Right renal cortex interstitium (tissue), 3 donors: ENCODE results near the gene LENEP. TPM values are rescaled to one million over a fixed set of nuclear protein-coding genes. Genes with fewer than 3 reads are reported as not detected.
"Not testable (repeated sequence)": the region's sequence is repeated elsewhere in the genome, so short reads cannot be mapped to it uniquely, and the experiment has no call there.

Source experiments
- DNase-seq, 3 donors: peaks; one replicate each; pipeline ENCODE4 v3.0.0-alpha.2; 2013; ENCODE audit warnings: low read depth in 3 of 3, low spot score in 2 of 3
- polyA plus RNA-seq, 3 donors: library from polyadenylated mRNA; unstranded; fragments of 120-200 nt; gene quantifications; one replicate each; pipeline ENCODE4 v1.2.1, GENCODE V29; 2013; ENCODE audit not compliant: insufficient read length in 3 of 3

Gene LENEP
- polyA plus RNA-seq, 3 donors: not detected

GRCh38 chr1:154974102-154974807 is 19.1 kb upstream of the LENEP start, which contains the start of gene CKS1B:
Gene CKS1B (plus strand): TSS chr1:154974681. CDS start chr1:154974746, 65 bp downstream.
- DNase-seq: peak; percentile 97 to 99 (median 99)

- peak; percentile 95 to 99 (median 99) for DNase-seq
These were observed 18.5 kb upstream of the LENEP start for GRCh38 chr1:154974808-154975408.

GRCh38 chr1:154975409-154976059 is 17.9 kb upstream of the LENEP start:
- no peak for DNase-seq

GRCh38 chr1:154977762-154978161 is 15.6 kb upstream of the LENEP start:
- not testable (repeated sequence) for DNase-seq

GRCh38 chr1:154978360-154978759 is 15.0 kb upstream of the LENEP start:
- no peak for DNase-seq

- no peak for DNase-seq
These were observed 11.0 kb upstream of the LENEP start for GRCh38 chr1:154982341-154982740.

GRCh38 chr1:154982897-154983648 is 10.3 kb upstream of the LENEP start, which contains the start of gene FLAD1:
Gene FLAD1 (plus strand): TSS chr1:154983344. CDS start chr1:154983695, 351 bp downstream.
- DNase-seq: peak; percentile 98 to 100 (median 99)

- DNase-seq: no peak
These were observed 9.5 kb upstream of the LENEP start for GRCh38 chr1:154983776-154984466.

- DNase-seq: not testable (repeated sequence)
These were observed 6.7 kb upstream of the LENEP start for GRCh38 chr1:154986736-154987135.

- no peak for DNase-seq
These were observed 6.1 kb upstream of the LENEP start for GRCh38 chr1:154987326-154987725.

GRCh38 chr1:154988058-154988954 is 5.1 kb upstream of the LENEP start:
- no peak for DNase-seq

GRCh38 chr1:154989195-154989860 is 4.1 kb upstream of the LENEP start:
- DNase-seq: no peak

GRCh38 chr1:154990276-154990675 is 3.1 kb upstream of the LENEP start:
- no peak for DNase-seq

GRCh38 chr1:154992721-154993571 is 440 bp upstream of the LENEP start:
- no peak for DNase-seq

GRCh38 chr1:154994269-154994587 is 842 bp downstream of the LENEP start:
- DNase-seq: no peak

GRCh38 chr1:154994591-154994990 is 1.2 kb downstream of the LENEP start:
- DNase-seq: no peak

- not testable (repeated sequence) for DNase-seq
These were observed 2.1 kb downstream of the LENEP start for GRCh38 chr1:154995301-154995983.
